Myocyte (in vitro differentiated cells): ENCODE data around the gene TMEM236. TPM values are rescaled to one million over a fixed set of nuclear protein-coding genes. Genes with fewer than 3 reads are reported as not detected.
"Not testable (repeated sequence)": the region's sequence is repeated elsewhere in the genome, so short reads cannot be mapped to it uniquely, and the experiment has no call there.

Experiments used
- DNase-seq: peaks from one replicate; pipeline ENCODE4 v3.0.0-alpha.2; 2012; ENCODE audit warnings: low read depth
- polyA plus RNA-seq: library from polyadenylated mRNA; unstranded; fragments of >200 nt; gene quantifications from one replicate; pipeline ENCODE4 v1.2.1, GENCODE V29; 2012; ENCODE audit warnings: missing spikeins
- total RNA-seq: library from RNA; depleted of rRNA; stranded (reverse); fragments of >200 nt; gene quantifications from 2 replicates; pipeline ENCODE4 v1.2.3, GENCODE V29; 2014

The TMEM236 gene, protein sequence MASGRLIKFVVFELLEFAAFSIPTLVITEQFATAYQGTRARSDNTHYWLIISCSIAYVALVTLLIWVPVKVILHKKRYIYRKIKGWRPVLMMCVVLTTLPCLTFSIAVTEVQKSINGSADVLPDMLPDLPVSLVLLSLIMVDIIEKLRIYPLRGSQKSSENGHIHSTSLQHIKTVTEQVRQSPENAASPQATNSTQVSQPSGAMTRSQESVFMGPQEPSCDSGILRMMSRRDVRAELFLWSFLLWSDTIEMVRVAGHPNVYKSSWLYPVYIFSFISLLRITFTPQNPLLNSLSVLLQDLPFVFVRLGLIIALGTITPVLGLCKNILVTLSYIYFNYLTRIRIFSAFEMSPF
- total RNA-seq: 0.13 and 0.31 TPM in 2 replicates
- polyA plus RNA-seq: 0.15 TPM

DNA sequence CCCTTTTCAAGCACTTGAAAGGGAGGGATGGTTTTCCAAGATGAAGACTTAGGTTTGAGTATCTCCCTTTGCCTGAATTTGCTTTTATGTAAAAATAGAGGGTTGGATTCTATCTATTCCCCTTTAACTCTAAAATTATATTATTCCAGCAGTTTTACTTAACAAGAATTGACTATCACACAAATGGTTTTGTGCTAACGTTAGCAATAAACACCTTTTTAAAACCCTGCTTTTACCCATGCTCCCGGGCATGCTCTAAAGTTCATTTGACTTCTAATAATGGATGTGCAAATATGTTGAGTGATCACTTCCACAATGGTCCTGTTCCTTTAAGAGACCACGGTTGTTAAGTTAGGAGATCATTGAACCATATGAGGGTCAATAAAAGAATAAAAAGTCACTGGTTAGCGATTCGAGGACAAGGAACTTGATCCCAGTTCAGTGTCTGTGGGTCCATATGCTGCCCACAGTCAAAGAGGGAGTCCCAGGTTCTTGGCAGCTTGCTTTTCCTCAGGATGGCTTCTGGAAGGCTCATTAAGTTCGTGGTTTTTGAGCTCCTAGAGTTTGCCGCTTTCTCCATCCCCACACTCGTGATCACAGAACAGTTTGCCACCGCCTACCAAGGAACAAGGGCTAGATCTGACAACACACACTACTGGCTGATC lies at the start of gene TMEM236:
TMEM236 (plus strand) TSS at position 421 of the 665 bp plus-strand sequence; CDS start at position 516, 95 bp downstream.
- DNase-seq: peak; percentile 7

- peak; percentile 87 for DNase-seq
Observed at GRCh38 chr10:17703706-17704105, 48.3 kb upstream of the TMEM236 start.

GRCh38 chr10:17708821-17709220 lies 43.2 kb upstream of the TMEM236 start:
- peak; percentile 18 for DNase-seq

DNA sequence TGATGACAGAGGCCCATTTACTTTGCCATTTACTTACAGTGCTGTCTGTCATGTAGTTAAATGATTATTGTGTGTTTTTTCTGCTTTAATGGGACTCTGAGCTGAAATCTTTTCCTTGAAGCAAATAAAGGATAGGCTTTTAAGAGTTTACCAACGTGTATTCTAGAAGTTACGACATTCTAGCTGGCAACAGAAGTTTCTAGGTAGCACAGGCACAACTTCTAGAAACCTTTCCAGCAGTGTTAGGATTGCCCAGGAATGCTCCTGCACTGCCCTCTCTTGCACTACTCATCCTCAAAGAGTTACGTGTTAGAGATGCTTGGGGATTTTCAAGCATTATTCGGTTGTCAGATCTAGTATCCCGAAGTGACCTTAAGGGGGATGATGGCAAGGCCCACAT lies 42.5 kb upstream of the TMEM236 start:
- no peak for DNase-seq

- peak; percentile 33 for DNase-seq
Observed at GRCh38 chr10:17710181-17710580, 41.8 kb upstream of the TMEM236 start.

DNA sequence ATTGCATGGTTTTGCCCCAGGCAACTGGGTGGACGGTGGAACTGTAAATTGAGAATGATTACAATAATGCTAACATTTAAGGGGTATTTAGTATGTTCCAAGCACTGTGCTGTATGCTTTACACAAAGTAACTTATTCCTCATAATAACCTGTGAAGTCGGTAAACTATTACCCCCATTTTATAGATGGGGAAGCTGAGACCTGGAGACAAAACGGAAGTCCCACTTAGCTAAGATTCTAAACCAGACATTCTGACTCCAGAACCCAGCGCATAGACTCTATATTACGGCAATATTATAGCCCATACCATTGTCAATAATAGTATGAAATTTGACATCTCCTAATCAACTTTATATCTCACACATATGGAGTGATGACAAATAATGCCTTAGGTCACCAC lies 39.9 kb upstream of the TMEM236 start:
- no peak for DNase-seq

- no peak for DNase-seq
Observed at GRCh38 chr10:17712717-17713471, 39.1 kb upstream of the TMEM236 start.

GRCh38 chr10:17713758-17714157 lies 38.2 kb upstream of the TMEM236 start:
- DNase-seq: no peak

GRCh38 chr10:17716161-17716560 lies 35.8 kb upstream of the TMEM236 start:
- DNase-seq: no peak

DNA sequence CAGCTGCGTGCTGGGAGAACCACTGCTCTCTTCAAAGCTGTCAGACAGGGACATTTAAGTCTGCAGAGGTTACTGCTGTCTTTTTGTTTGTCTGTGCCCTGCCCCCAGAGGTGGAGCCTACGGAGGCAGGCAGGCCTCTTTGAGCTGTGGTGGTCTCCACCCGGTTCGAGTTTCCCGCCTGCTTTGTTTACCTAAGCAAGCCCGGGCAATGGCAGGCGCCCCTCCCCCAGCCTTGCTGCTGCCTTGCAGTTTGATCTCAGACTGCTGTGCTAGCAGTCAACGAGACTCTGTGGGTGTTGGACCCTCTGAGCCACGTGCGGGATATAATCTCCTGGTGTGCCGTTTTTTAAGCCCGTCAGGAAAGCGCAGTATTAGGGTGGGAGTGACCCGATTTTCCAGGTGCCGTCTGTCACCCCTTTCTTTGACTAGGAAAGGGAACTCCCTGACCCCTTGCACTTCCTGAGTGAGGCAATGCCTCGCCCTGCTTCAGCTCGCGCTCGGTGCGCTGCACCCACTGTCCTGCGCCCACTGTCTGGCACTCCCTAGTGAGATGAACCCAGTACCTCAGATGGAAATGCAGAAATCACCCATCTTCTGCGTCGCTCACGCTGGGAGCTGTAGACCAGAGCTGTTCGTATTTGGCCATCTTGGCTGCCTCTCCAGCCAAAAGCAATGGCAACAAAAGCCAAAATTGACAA lies 29.5 kb upstream of the TMEM236 start:
- not testable (repeated sequence) for DNase-seq

DNA sequence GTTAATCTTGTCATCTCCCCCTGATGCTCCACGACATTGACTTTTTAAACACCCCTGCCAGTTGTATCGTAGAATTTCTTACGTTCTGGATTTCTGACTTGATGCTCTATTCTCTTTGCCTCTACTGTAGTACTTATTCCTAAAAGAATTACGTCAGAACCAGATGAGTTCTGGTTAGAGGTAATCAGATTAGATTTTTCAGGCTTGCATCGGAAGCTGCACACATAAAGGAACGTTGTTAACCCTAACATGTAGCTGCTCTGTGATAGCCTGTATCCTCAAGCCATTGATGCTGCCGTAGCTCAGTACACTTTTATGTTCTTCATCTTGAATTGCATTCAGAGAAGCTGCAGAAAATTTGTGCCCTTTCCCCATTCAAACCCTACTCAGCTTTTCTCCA lies 26.3 kb upstream of the TMEM236 start:
- DNase-seq: no peak

GRCh38 chr10:17729630-17730029 lies 22.4 kb upstream of the TMEM236 start:
- no peak for DNase-seq

GRCh38 chr10:17730667-17731066 lies 21.3 kb upstream of the TMEM236 start:
- DNase-seq: no peak

- DNase-seq: no peak
Observed at GRCh38 chr10:17731331-17732020, 20.5 kb upstream of the TMEM236 start.

DNA sequence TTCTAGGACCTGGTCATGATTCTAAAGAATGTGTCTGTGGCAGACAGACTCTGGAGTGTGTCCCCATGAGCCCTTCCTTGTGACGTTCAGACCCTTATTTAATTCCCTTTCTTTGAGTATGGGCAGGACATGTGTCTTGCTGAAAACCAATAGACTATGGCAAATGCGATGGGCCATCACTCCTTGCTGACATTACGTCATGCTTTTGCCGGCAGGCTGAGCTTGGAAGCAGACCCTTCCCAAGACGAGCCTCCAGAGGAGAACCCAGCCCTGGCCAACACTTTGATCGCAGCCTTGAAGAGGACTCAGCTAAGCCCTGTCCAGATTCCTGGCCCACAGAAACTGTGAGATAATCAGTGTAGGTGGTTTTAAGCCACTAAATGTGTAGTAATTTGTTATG lies 18.4 kb upstream of the TMEM236 start:
- no peak for DNase-seq

GRCh38 chr10:17734432-17735080 lies 17.4 kb upstream of the TMEM236 start:
- DNase-seq: no peak

- DNase-seq: no peak
Observed at GRCh38 chr10:17735166-17735941, 16.6 kb upstream of the TMEM236 start.

GRCh38 chr10:17736223-17736622 lies 15.8 kb upstream of the TMEM236 start:
- DNase-seq: no peak
